Heart right ventricle (tissue), 16 donors: Measurements from ENCODE around the gene C21orf91. TPM values are rescaled to one million over a fixed set of nuclear protein-coding genes. Genes with fewer than 3 reads are reported as not detected.

Experiments used
- ATAC-seq, 8 donors: fragments of 200-7000 bp; cut with Tn5 transposase; one replicate each; pipeline ENCODE4 v1.9.1; 2020; ENCODE audit warnings: mild to moderate bottlenecking in 8 of 8, moderate library complexity in 8 of 8, moderate number of reproducible peaks in 1 of 8
- DNase-seq, 2 donors: peaks; one replicate each; pipeline ENCODE4 v3.0.0-alpha.2; 2020
- H3K27ac ChIP-seq, 10 donors: fragments of 200-600 bp; sonication (generic) in 2 of 10; one replicate each; pipeline versions ENCODE4 v1.5.0 to v1.8.0; 2020 to 2022; ENCODE audit warnings: mild to moderate bottlenecking in 3 of 10
- H3K27me3 ChIP-seq, 7 donors: fragments of 200-600 bp; one replicate each; pipeline ENCODE4 v1.8.0; 2021 to 2022; ENCODE audit warnings: mild to moderate bottlenecking in 2 of 7
- H3K36me3 ChIP-seq, 9 donors: fragments of 200-600 bp; sonication (generic) in 1 of 9; one replicate each; pipeline versions ENCODE4 v1.5.0 to v1.8.0; 2020 to 2022; ENCODE audit warnings: mild to moderate bottlenecking in 2 of 9
- H3K4me1 ChIP-seq, 9 donors: fragments of 200-600 bp; sonication (generic) in 1 of 9; one replicate each; pipeline versions ENCODE4 v1.5.0 to v1.8.0; 2020 to 2022; ENCODE audit warnings: mild to moderate bottlenecking in 4 of 9
- H3K4me3 ChIP-seq, 10 donors: fragments of 200-600 bp; sonication (generic) in 2 of 10; one replicate each; pipeline versions ENCODE4 v1.5.0 to v1.8.0; 2020 to 2022; ENCODE audit warnings: mild to moderate bottlenecking in 7 of 10, moderate library complexity in 2 of 10
- H3K9me3 ChIP-seq, 11 donors: fragments of 200-600 bp in 10 of 11; sonication (generic) in 2 of 11; one replicate each; pipeline versions ENCODE4 v1.5.0 to v1.8.0; 2013 to 2022; ENCODE audit warnings: mild to moderate bottlenecking in 2 of 11, control low read depth in 1 of 11, moderate library complexity in 1 of 11
- WGBS, 2 donors: extraction: QIAGEN DNeasy Blood & Tissue Kit; methylation state at CpG; one replicate each; pipeline ENCODE4 v1.1.7; 2013; ENCODE audit warnings: inconsistent platforms in 1 of 2; 5-methylcytosine and 5-hydroxymethylcytosine counted together
- intact Hi-C, 10 donors: fragments of 100-400 bp; cut with DNase I; formaldehyde crosslinking; loops; one replicate each; pipeline versions ENCODE4 v1.11.1 to v1.14.2; 2022
- polyA plus RNA-seq, 2 donors: library from polyadenylated mRNA; stranded (reverse); fragments of 200-250 nt; gene quantifications; one replicate each; pipeline ENCODE4 v1.2.3, GENCODE V29; 2013
- total RNA-seq, 10 donors: library from RNA; stranded (reverse); fragmentation: NEBNext Ultra II Directional in 3 of 10; extraction: Animal tissue kit (Norgen Biotek cat#: 25700) in 3 of 10; gene quantifications; one replicate each; pipeline versions ENCODE4 v1.2.1 to v1.2.4, GENCODE V29; 2021 to 2023
- TF ChIP-seq, protein P1 (sequence below), 9 donors: fragments of 200-600 bp; sonication (generic) in 2 of 9; IDR thresholded peaks; one replicate each; pipeline versions ENCODE4 v1.5.0 to v1.8.0; 2021 to 2022; ENCODE audit warnings: antibody characterized with exemption in 9 of 9, mild to moderate bottlenecking in 5 of 9, moderate library complexity in 1 of 9
- donor health status: Arrhythmogenic right ventricular cardiomyopathy.
- donor health status: ischemic (EF 13 %, LVEDD 7.1; RV severe dilation, severe dysfunction).
- donor health status: healthy with polysubstance abuse.
- donor health status: DM: no; HTN: yes; CAD: no.
- donor health status: DM: no; HTN: no; CAD: no.
- donor health status: ischemic (EF 25% LVEDD 6.9; RV normal size, moderate dysfunction).
- donor health status: ischemic (EF 25% LVEDD 5.7; RV mildly dilated, moderate dysfunction).
- donor health status: healthy.
- donor health status: DM: yes; HTN: yes; CAD: no.
- donor health status: Ischemic cardiomyopathy.
- donor health status: ischemic (EF 35%, LVEDD 5.7; RV mildly dilated, moderate dysfunction).
- donor health status: nonischemic (EF 11% LVEDD 7.7; RV severe dilation, severe dysfunction).
- donor health status: DM: yes; HTN: yes; CAD: no.
- donor health status: PGD.
- donor health status: ischemic (EF 29% LVEDD 5.4; RV normal size, mild dysfunction).
- donor health status: nonischemic (EF 23%, LVEDD 6.1; RV moderate dilation, normal function).

Gene C21orf91
- total and polyA plus RNA-seq, 12 donors = 2.3 to 18.9 (median 10.6) TPM

DNA sequence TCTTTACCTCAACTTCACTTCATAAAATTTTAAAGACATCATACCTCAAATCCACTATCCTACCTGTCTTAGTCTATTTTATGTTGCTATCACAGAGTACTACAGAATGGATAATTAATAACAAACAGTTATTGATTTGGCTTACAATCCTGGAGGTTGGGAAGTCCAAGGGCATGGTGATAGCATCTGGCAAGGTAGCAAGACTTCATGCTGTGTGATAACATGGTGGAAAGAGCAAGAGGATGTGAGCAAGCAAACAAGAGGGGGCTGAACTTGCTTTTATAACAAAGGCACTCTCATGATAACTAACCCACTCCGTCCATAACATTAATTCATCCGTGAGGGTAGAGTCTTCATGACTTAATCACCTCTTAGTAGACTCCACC is 33.8 kb downstream of the C21orf91 start:
- H3K4me1 ChIP-seq = peaks cover 0 to 81% (median 0%) of the 10 kb centered on the region in 9 donors
- peaks cover 0 to 35% (median 16%) of the 10 kb centered on the region in 9 donors for H3K36me3 ChIP-seq
- peak overlapping the region in 1 of 10 donors; percentile 85 for H3K27ac ChIP-seq
- DNase-seq (no peak), ATAC-seq (no peak)
- no peak overlapping the region for H3K4me3 ChIP-seq
- H3K27me3 ChIP-seq = no peaks in the 10 kb centered on the region
- no peaks in the 10 kb centered on the region for H3K9me3 ChIP-seq
- 100% methylated on average over 2 of the region's 2 CpGs for WGBS, 2 donors
- TF ChIP-seq, protein P1, sequence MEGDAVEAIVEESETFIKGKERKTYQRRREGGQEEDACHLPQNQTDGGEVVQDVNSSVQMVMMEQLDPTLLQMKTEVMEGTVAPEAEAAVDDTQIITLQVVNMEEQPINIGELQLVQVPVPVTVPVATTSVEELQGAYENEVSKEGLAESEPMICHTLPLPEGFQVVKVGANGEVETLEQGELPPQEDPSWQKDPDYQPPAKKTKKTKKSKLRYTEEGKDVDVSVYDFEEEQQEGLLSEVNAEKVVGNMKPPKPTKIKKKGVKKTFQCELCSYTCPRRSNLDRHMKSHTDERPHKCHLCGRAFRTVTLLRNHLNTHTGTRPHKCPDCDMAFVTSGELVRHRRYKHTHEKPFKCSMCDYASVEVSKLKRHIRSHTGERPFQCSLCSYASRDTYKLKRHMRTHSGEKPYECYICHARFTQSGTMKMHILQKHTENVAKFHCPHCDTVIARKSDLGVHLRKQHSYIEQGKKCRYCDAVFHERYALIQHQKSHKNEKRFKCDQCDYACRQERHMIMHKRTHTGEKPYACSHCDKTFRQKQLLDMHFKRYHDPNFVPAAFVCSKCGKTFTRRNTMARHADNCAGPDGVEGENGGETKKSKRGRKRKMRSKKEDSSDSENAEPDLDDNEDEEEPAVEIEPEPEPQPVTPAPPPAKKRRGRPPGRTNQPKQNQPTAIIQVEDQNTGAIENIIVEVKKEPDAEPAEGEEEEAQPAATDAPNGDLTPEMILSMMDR (IDR thresholded peaks at IDR 0.05) = no peak
- intact Hi-C loops = no loop called here

DNA sequence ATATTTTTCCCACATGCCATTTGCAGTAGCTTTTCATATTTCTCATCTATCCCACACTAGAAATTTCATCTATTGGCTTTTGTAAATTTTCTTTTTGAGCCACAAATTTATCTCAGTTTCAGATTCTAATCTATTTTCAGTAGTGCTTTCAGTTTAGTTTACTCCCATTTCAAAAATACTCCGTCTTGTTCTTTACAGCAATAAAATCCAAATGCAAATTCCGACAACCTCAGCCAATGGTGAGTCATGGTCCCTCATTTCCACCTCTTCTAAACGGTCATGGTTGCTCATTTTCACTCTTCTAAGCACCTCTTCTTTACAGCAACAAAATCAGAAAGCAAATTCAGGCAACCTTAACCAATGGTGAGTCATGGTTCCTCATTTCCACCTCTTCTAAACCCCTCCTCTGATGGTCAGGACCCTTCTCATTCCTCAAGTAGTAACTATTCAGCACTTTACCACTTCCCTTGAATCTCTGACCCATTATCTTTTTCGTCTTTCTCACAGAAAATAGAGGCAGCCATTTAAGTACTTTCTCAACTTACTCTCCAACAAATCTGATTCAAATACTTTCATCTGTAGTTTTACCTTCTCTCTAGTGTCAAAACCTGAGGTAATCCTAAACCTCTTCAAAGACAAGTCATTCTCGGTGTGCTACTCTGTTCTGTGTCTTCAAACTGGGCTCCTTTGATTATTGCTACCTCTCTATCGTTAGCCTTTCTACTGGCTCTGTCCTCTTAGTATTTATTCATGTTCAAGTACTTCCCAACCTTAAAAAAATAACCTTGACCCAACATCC is 34.4 kb downstream of the C21orf91 start:
- DNase-seq (no peak), ATAC-seq (no peak)
- H3K9me3 ChIP-seq = no peaks in the 10 kb centered on the region
- peaks cover 0 to 87% (median 0%) of the 10 kb centered on the region in 9 donors for H3K4me1 ChIP-seq
- TF ChIP-seq, protein P1 (IDR thresholded peaks at IDR 0.05) = no peak
- H3K27me3 ChIP-seq = no peaks in the 10 kb centered on the region
- 82 to 87% methylated on average over 6 of the region's 6 CpGs for WGBS, 2 donors
- H3K4me3 ChIP-seq = peak overlapping the region in 1 of 10 donors; percentile 25
- H3K36me3 ChIP-seq = peaks cover 0 to 34% (median 16%) of the 10 kb centered on the region in 9 donors
- peak overlapping the region in 1 of 10 donors; percentile 85 for H3K27ac ChIP-seq
- intact Hi-C loops = no loop called here

DNA sequence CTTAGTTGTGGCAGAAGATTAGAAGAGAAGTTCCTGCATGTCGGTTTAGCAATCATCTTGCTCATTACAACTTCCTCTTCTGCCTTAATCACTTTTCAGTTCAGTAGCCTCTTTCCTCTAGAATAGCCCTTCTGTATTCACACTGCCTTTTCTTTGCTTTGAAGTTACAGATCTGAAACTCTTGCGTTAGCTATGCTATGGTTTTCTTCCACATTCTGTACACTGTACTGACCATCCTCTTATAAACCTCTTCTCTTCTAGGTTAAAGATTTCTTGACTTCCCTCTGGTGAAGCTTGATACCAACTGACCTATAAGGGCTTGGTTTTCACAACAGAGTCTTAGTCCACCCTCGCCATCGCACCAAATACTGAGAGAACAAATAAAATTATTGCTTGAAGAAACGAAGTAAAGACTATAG is 35.0 kb downstream of the C21orf91 start:
- H3K4me1 ChIP-seq = peaks cover 0 to 87% (median 0%) of the 10 kb centered on the region in 9 donors
- TF ChIP-seq, protein P1 (IDR thresholded peaks at IDR 0.05) = no peak
- H3K27ac ChIP-seq = peak overlapping the region in 1 of 10 donors; percentile 85
- WGBS, 2 donors = 73 to 76% methylated on average over 5 of the region's 5 CpGs
- ATAC-seq (peak in 1 of 8 donors; percentile 7), DNase-seq (no peak)
- H3K4me3 ChIP-seq = peak overlapping the region in 1 of 10 donors; percentile 25
- H3K9me3 ChIP-seq = no peaks in the 10 kb centered on the region
- no peaks in the 10 kb centered on the region for H3K27me3 ChIP-seq
- intact Hi-C loops = no loop called here
- H3K36me3 ChIP-seq = peaks cover 0 to 34% (median 16%) of the 10 kb centered on the region in 9 donors

DNA sequence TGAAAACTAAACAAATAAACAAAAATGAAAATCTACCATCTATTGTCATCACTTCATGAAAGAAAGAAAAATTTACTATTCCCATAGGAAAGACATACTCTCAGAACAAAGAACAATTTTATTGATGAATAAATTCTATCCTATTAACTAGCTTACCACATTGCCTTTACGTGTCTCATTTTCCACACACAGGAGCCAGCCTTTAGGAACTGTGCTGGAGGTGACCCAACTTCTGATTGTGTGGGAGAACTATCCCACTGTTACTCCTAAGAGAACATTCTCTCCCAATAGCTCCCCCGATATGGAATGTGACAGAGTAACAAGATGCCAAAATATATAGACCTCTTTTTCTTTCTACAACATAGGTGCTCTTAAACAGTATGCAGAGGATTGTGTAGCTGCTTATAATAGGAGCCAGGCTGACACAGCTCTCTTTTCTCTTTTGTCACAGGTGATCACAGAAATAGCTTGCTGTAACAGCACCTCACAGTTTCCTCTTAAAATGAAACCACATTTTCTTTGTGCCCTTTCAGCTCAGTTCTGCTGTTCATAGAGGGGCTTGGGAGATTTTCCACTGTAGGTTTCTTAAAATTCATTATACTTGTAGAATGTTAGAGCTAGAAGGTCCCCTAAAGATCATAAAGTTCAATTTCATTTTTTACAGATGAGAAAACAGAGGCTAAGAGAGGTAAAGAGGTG is 35.5 kb downstream of the C21orf91 start:
- DNase-seq = no peak
- Histone ChIP-seq H3K27ac (peak overlapping the region in 1 of 10 donors; percentile 85), H3K4me1 (peaks cover 0 to 84% (median 0%) of the 10 kb centered on the region in 9 donors), H3K9me3 (no peaks in the 10 kb centered on the region), H3K36me3 (peaks cover 0 to 34% (median 16%) of the 10 kb centered on the region in 9 donors), H3K4me3 (peak overlapping the region in 1 of 10 donors; percentile 25), H3K27me3 (no peaks in the 10 kb centered on the region)
- TF ChIP-seq, protein P1 (IDR thresholded peaks at IDR 0.05) = no peak
- ATAC-seq = no peak
- intact Hi-C loops = no loop called here
- 53 to 66% methylated on average over 2 of the region's 2 CpGs for WGBS, 2 donors
